SK-N-SH treated with all-trans-retinoic acid at 6 μM for 48 hours (cell line): Measurements from ENCODE around the gene ILRUN.
"Not testable (repeated sequence)": the region's sequence is repeated elsewhere in the genome, so short reads cannot be mapped to it uniquely, and the experiment has no call there.

Experiments used
- ATAC-seq: fragments of 200-7000 bp; cut with Tn5 transposase; 3 replicates; pipeline ENCODE4 v1.9.1; 2020; ENCODE audit warnings: mild to moderate bottlenecking, moderate library complexity
- BACH2 ChIP-seq: fragments of 250-450 bp; sonication (Bioruptor Pico); IDR thresholded peaks from 2 replicates; pipeline ENCODE4 v1.9.0; 2021; ENCODE audit warnings: mild to moderate bottlenecking, borderline replicate concordance
- CSDC2 ChIP-seq: fragments of 250-450 bp; sonication (Bioruptor Pico); IDR thresholded peaks from 2 replicates; pipeline ENCODE4 v1.5.0; 2020; ENCODE audit warnings: mild to moderate bottlenecking, moderate library complexity
- ESRRG ChIP-seq: fragments of 250-450 bp; sonication (Bioruptor Pico); IDR thresholded peaks from 2 replicates; pipeline ENCODE4 v1.6.1; 2021; ENCODE audit warnings: mild to moderate bottlenecking
- GLIS3 ChIP-seq: fragments of 250-450 bp; sonication (Bioruptor Pico); IDR thresholded peaks from 2 replicates; pipeline ENCODE4 v1.5.0; 2020; ENCODE audit warnings: mild to moderate bottlenecking, moderate library complexity
- ISL1 ChIP-seq: fragments of 250-450 bp; sonication (Bioruptor Pico); IDR thresholded peaks from 2 replicates; pipeline ENCODE4 v2.1.2; 2022; ENCODE audit warnings: mild to moderate bottlenecking, moderate library complexity
- OSR1 ChIP-seq: fragments of 250-450 bp; sonication (Bioruptor Pico); IDR thresholded peaks from 2 replicates; pipeline ENCODE4 v1.8.0; 2022; ENCODE audit warnings: moderate library complexity, mild to moderate bottlenecking, inconsistent platforms
- PPARA ChIP-seq: fragments of 250-450 bp; sonication (Bioruptor Pico); IDR thresholded peaks from 2 replicates; pipeline ENCODE4 v1.5.0; 2020; ENCODE audit warnings: mild to moderate bottlenecking, borderline replicate concordance
- SNAI2 ChIP-seq: fragments of 250-450 bp; sonication (Bioruptor Pico); IDR thresholded peaks from 2 replicates; pipeline ENCODE4 v1.5.0; 2020; ENCODE audit warnings: mild to moderate bottlenecking, moderate library complexity
- TCF4 ChIP-seq: fragments of 250-450 bp; sonication (Bioruptor Pico); IDR thresholded peaks from 2 replicates; pipeline ENCODE4 v1.8.0; 2021; ENCODE audit warnings: mild to moderate bottlenecking, moderate library complexity, borderline replicate concordance
- ZFP3 ChIP-seq: fragments of 250-450 bp; sonication (Bioruptor Pico); IDR thresholded peaks from 2 replicates; pipeline ENCODE4 v1.5.0; 2020; ENCODE audit warnings: mild to moderate bottlenecking, moderate library complexity
- ZFP30 ChIP-seq: fragments of 450-650 bp; formaldehyde crosslinking; IDR thresholded peaks from 2 replicates; pipeline ENCODE4 v1.5.0; 2022; ENCODE audit warnings: mild to moderate bottlenecking, moderate library complexity
- ZNF565 ChIP-seq: fragments of 450-650 bp; formaldehyde crosslinking; conservative IDR thresholded peaks from 2 replicates; pipeline ENCODE4 v1.5.0; 2020; ENCODE audit warnings: low read depth, mild to moderate bottlenecking, moderate library complexity
- ZNF70 ChIP-seq: fragments of 450-650 bp; formaldehyde crosslinking; IDR thresholded peaks from 2 replicates; pipeline ENCODE4 v1.5.0; 2020; ENCODE audit warnings: mild to moderate bottlenecking, moderate library complexity
- ZNF8 ChIP-seq: fragments of 450-650 bp; formaldehyde crosslinking; IDR thresholded peaks from 2 replicates; pipeline ENCODE4 v1.5.0; 2020; ENCODE audit warnings: mild to moderate bottlenecking, moderate library complexity
- TF ChIP-seq, protein P1 (sequence below): fragments of 250-450 bp; sonication (Bioruptor Pico); IDR thresholded peaks from 2 replicates; pipeline ENCODE4 v1.5.0; 2020; ENCODE audit warnings: mild to moderate bottlenecking, moderate library complexity
- TF ChIP-seq, protein P2 (sequence below): fragments of 250-450 bp; sonication (Bioruptor Pico); IDR thresholded peaks from 2 replicates; pipeline ENCODE4 v1.8.0; 2021; ENCODE audit warnings: low read depth, mild to moderate bottlenecking, moderate library complexity, borderline replicate concordance
- TF ChIP-seq, protein P3 (sequence below): fragments of 250-450 bp; sonication (Bioruptor Pico); IDR thresholded peaks from 2 replicates; pipeline ENCODE4 v1.5.1; 2021; ENCODE audit warnings: mild to moderate bottlenecking, moderate library complexity

The ILRUN gene

DNA sequence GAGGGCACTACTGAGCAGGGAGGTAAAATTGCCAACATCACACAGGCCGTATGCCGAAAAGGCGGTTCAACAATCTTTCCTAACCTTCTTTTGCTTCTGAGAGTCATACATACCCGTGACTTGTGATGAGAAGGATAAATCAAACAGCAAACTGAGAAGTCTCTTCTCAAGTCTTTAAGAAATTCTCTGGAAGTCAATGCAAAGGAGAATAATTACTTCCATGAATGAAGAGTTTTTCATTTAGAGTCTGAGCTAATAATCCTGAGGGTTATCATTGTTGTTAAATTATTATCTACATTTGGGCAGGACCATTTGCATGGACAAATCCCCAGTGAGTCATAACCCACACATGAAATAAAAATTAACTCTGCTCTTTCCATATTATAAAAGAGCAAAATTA lies 22.4 kb upstream of the ILRUN start:
- ATAC-seq = no peak
- no peak for TF ChIP-seq ZFP30 (CRISPR knock-in tag)
- TF ChIP-seq, protein P1, sequence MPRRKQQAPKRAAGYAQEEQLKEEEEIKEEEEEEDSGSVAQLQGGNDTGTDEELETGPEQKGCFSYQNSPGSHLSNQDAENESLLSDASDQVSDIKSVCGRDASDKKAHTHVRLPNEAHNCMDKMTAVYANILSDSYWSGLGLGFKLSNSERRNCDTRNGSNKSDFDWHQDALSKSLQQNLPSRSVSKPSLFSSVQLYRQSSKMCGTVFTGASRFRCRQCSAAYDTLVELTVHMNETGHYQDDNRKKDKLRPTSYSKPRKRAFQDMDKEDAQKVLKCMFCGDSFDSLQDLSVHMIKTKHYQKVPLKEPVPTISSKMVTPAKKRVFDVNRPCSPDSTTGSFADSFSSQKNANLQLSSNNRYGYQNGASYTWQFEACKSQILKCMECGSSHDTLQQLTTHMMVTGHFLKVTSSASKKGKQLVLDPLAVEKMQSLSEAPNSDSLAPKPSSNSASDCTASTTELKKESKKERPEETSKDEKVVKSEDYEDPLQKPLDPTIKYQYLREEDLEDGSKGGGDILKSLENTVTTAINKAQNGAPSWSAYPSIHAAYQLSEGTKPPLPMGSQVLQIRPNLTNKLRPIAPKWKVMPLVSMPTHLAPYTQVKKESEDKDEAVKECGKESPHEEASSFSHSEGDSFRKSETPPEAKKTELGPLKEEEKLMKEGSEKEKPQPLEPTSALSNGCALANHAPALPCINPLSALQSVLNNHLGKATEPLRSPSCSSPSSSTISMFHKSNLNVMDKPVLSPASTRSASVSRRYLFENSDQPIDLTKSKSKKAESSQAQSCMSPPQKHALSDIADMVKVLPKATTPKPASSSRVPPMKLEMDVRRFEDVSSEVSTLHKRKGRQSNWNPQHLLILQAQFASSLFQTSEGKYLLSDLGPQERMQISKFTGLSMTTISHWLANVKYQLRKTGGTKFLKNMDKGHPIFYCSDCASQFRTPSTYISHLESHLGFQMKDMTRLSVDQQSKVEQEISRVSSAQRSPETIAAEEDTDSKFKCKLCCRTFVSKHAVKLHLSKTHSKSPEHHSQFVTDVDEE (CRISPR knock-in tag) = no peak
- TF ChIP-seq GLIS3 (CRISPR knock-in tag) = no peak
- no peak for TF ChIP-seq OSR1 (CRISPR knock-in tag)
- no peak for TF ChIP-seq PPARA (CRISPR knock-in tag)
- no peak for TF ChIP-seq SNAI2 (CRISPR knock-in tag)
- TF ChIP-seq, protein P2, sequence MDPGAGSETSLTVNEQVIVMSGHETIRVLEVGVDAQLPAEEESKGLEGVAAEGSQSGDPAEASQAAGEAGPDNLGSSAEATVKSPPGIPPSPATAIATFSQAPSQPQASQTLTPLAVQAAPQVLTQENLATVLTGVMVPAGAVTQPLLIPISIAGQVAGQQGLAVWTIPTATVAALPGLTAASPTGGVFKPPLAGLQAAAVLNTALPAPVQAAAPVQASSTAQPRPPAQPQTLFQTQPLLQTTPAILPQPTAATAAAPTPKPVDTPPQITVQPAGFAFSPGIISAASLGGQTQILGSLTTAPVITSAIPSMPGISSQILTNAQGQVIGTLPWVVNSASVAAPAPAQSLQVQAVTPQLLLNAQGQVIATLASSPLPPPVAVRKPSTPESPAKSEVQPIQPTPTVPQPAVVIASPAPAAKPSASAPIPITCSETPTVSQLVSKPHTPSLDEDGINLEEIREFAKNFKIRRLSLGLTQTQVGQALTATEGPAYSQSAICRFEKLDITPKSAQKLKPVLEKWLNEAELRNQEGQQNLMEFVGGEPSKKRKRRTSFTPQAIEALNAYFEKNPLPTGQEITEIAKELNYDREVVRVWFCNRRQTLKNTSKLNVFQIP (CRISPR knock-in tag) = no peak
- no peak for TF ChIP-seq CSDC2
- TF ChIP-seq ESRRG = no peak

DNA sequence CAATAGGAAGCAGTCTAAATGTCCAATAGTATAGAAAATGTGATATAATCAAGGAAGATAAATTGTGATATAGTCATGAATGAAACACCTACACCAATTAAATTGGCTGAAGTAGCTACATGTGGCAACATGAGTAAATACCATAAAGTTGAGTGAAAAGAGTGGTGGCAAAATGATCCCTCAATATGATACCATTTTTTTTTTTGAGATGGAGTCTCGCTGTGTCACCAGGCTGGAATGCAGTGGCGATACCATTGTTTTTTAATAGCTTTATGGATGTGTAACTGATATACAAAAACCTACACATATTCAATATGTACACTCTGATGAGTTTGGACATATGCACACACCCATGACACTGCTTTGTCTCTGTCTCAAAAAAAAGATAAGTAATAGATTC lies 20.9 kb upstream of the ILRUN start:
- TF ChIP-seq, protein P3, sequence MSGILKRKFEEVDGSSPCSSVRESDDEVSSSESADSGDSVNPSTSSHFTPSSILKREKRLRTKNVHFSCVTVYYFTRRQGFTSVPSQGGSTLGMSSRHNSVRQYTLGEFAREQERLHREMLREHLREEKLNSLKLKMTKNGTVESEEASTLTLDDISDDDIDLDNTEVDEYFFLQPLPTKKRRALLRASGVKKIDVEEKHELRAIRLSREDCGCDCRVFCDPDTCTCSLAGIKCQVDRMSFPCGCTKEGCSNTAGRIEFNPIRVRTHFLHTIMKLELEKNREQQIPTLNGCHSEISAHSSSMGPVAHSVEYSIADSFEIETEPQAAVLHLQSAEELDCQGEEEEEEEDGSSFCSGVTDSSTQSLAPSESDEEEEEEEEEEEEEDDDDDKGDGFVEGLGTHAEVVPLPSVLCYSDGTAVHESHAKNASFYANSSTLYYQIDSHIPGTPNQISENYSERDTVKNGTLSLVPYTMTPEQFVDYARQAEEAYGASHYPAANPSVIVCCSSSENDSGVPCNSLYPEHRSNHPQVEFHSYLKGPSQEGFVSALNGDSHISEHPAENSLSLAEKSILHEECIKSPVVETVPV (CRISPR knock-in tag) = no peak
- TF ChIP-seq SNAI2 (CRISPR knock-in tag) (no peak), ZFP3 (CRISPR knock-in tag) (no peak), TCF4 (CRISPR knock-in tag) (no peak), ZNF565 (CRISPR knock-in tag) (no peak)
- no peak; the same call in 2 of the 3 replicates for ATAC-seq

DNA sequence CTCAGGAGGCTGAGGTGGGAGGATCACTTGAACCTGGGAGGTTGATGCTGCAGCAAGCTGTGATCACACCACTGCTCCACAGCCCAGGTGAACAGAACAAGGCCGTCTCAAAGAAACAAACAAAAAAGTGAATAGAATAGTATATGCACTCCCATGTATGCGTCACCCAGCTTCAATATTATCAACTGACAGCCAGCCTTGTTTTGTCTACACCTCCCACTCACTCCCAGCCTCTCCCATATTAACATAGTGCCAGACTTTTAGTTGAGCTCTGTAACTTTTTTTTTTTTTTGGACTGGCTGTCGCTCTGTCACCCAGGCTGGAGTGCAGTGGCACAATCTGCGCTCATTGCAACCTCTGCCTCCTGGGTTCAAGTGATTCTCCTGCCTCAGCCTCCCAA lies 18.1 kb upstream of the ILRUN start:
- no peak for ATAC-seq
- TF ChIP-seq, protein P2 (CRISPR knock-in tag) = no peak
- TF ChIP-seq, protein P3 (CRISPR knock-in tag) = no peak
- TF ChIP-seq ZFP3 (CRISPR knock-in tag) = no peak
- no peak for TF ChIP-seq TCF4 (CRISPR knock-in tag)
- no peak for TF ChIP-seq ISL1 (CRISPR knock-in tag)
- no peak for TF ChIP-seq BACH2
- no peak for TF ChIP-seq PPARA (CRISPR knock-in tag)
- TF ChIP-seq SNAI2 (CRISPR knock-in tag) = no peak
- no peak for TF ChIP-seq GLIS3 (CRISPR knock-in tag)
- TF ChIP-seq ZNF8 (CRISPR knock-in tag) = no peak
- TF ChIP-seq ZNF70 = no peak

DNA sequence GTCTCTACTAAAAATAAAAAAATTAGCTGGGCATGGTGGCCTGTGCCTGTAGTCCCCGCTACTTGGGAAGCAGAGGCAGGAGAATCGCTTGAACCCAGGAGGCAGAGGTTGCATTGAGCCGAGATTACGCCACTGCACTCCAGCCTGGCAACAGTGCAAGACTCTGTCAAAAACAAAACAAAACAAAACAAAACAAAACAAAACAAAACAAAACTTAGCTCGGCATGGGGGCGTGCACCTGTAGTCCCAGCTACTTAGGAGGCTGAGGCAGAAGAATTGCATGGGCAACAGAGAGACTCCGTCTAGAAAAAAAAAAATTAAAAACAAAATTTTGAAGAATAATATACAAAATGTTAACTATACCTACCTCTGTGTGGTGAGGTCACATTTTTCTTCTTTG lies 16.3 kb upstream of the ILRUN start:
- not testable (repeated sequence) for ATAC-seq

DNA sequence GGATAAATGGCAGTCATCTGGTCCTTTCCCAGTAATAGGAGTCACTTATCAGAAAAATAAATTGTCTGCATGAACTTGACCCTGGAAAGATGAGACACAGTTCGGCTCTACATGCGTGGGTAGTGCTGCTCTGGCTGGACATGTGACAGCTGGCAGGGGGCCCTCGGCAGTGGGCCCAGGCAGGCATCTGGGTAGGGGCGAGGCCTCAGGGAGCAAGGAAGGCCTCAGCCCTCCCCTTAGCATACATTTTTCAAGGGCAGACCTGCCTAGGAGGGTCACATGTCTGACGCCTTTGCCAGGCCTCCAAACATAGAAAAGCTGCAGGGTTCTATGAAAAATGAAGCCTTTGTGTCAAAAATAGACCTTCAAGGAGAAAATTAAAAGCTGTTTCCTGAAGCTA lies 12.8 kb upstream of the ILRUN start:
- TF ChIP-seq ZFP3 (CRISPR knock-in tag) (0 out of 2 replicates have a peak, but pooled peaks have one; percentile 15), SNAI2 (CRISPR knock-in tag) (peak; percentile 41; the same call in 1 of the 2 replicates), ZFP30 (CRISPR knock-in tag) (no peak)
- TF ChIP-seq, protein P1 (CRISPR knock-in tag) = peak; percentile 40; the same call in 1 of the 2 replicates
- peak; percentile 57 for ATAC-seq
